Heart left ventricle (tissue), 13 donors: ENCODE measurements around the gene ZNF423.

Experiments used
- CTCF ChIP-seq, 12 donors: fragments of 200-600 bp; sonication (generic) in 4 of 12; IDR thresholded peaks; one replicate each; pipeline versions ENCODE4 v1.5.0 to v1.8.0; 2018 to 2022; ENCODE audit warnings: antibody characterized with exemption in 12 of 12, mild to moderate bottlenecking in 5 of 12
- POLR2A ChIP-seq, 2 donors: fragments of 450-650 bp; IDR thresholded peaks; one replicate each; pipeline ENCODE4 v1.6.1; 2017; ENCODE audit warnings: antibody characterized with exemption in 2 of 2, mild to moderate bottlenecking in 2 of 2, moderate library complexity in 2 of 2
- donor health status: ischemic (EF 13 %, LVEDD 7.1; RV severe dilation, severe dysfunction).
- donor health status: DM: no; HTN: yes; CAD: no.
- donor health status: DM: no; HTN: no; CAD: no.
- donor health status: ischemic (EF 25% LVEDD 6.9; RV normal size, moderate dysfunction).
- donor health status: ischemic (EF 25% LVEDD 5.7; RV mildly dilated, moderate dysfunction).
- donor health status: ischemic (EF 35%, LVEDD 5.7; RV mildly dilated, moderate dysfunction).
- donor health status: nonischemic (EF 11% LVEDD 7.7; RV severe dilation, severe dysfunction).
- donor health status: DM: yes; HTN: yes; CAD: no.
- donor health status: PGD.
- donor health status: ischemic (EF 29% LVEDD 5.4; RV normal size, mild dysfunction).
- donor health status: nonischemic (EF 23%, LVEDD 6.1; RV moderate dilation, normal function).

GRCh38 chr16:49904348-49905062 lies 48.6 kb upstream of the ZNF423 start:
- TF ChIP-seq CTCF (IDR thresholded peaks at IDR 0.05): no peak
- no peak for TF ChIP-seq POLR2A (IDR thresholded peaks at IDR 0.05)
